Cardiac septum (tissue), 1 donor: Measurements from ENCODE around the gene LAMC2. TPM values are rescaled to one million over a fixed set of nuclear protein-coding genes. Genes with fewer than 3 reads are reported as not detected.

ENCODE experiments used
- DNase-seq: peaks from one replicate; pipeline ENCODE4 v3.0.0-alpha.2; 2020; ENCODE audit warnings: low spot score
- intact Hi-C: fragments of 100-400 bp; cut with DNase I; formaldehyde crosslinking; loops from one replicate; pipeline ENCODE4 v1.14.0; 2022
- total RNA-seq: library from RNA; stranded (reverse); fragmentation: NEBNext Ultra II Directional; extraction: Animal tissue kit (Norgen Biotek cat#: 25700); gene quantifications from one replicate; pipeline ENCODE4 v1.2.1, GENCODE V29; 2021
- donor health status: DM: no; HTN: no; CAD: no.

The LAMC2 gene
- total RNA-seq, 1 donor from 2014 or later: 0.40 TPM

GRCh38 chr1:183206538-183207122, 20.6 kb downstream of the LAMC2 start:
- DNase-seq: no peak
- intact Hi-C loops: no loop called here

DNA sequence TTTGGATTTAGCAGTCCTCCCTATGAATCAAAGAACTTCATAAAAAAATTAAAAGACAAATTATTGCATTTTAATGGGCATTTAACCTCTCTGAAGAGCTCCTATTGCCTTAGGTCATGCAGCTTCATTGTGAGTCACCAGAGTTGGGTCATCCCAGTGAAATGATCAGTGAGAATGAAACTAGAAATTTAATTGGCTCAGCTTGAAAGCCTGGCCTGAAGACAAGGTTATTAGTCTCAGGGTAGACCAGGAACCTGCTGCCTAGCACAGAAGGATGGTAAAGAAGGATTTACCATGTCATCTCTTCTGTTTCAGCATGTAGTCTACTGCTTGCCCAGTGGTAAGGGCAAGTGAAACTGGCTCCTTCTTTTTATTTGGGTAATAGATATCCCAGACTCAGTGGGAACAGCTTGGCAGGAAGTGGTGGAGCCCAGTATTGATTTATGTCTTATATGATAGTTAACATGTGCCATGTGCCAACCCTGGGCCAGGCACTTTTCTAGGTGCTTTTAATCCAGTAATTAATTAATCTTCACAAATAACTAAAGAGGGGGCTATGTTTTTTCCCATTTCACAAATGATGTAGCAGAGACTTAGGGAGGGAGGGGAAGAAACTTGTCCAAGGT, 23.6 kb downstream of the LAMC2 start:
- intact Hi-C loops: no loop called here
- DNase-seq: no peak

GRCh38 chr1:183210681-183211080, 24.6 kb downstream of the LAMC2 start:
- DNase-seq: no peak
- intact Hi-C loops: no loop called here

- intact Hi-C loops: no loop called here
- no peak for DNase-seq
Measured at GRCh38 chr1:183212870-183213269, 26.8 kb downstream of the LAMC2 start.

DNA sequence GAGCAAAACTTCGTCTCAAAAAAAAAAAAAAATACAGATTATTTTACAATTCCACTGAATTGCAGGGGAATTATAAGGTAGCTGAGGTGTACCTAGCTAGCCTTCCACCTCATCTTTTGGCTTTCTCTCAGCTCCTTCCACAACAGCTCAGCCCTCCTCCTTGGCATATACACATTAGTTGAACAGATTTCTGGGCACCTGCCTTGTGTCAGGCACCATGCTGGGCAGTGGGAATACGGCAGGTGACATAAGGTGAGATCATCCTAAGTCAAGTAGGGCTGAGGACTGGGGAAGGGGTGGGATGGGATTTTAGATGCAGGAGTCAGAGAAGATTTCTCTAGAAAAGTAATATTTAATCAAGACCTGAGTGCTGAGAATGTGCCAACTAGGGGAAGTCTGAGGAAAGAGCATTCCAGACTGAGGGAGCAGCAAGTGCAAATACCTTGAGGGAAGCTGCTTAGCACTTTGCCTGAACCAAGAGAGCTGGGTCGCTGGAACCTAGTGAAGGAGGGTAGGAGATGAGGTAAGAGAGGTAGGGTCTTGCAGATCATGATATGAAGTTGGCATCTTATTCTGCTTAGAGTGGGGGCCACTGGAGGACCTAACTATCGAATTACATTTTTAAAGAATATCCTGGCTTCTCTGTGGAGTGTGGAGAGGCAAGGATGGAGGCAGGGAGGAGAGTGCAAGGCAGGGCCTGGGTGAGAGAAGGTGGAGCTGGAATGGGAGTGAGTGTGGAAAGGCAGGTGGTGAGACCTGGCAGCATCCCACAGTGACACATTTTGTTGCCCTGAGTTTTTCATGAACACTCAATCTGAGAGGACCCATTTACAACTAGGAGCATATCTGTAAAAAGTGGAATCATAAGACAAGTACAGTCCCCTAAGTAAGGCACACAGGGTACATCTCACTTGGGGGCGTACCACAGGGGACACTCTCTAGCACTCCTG, 28.2 kb downstream of the LAMC2 start:
- no peak for DNase-seq
- intact Hi-C loops: no loop called here

- intact Hi-C loops: no loop called here
- no peak for DNase-seq
Measured at GRCh38 chr1:183215076-183215720, 29.1 kb downstream of the LAMC2 start.

GRCh38 chr1:183215936-183216335, 29.9 kb downstream of the LAMC2 start:
- no peak for DNase-seq
- intact Hi-C loops: no loop called here

DNA sequence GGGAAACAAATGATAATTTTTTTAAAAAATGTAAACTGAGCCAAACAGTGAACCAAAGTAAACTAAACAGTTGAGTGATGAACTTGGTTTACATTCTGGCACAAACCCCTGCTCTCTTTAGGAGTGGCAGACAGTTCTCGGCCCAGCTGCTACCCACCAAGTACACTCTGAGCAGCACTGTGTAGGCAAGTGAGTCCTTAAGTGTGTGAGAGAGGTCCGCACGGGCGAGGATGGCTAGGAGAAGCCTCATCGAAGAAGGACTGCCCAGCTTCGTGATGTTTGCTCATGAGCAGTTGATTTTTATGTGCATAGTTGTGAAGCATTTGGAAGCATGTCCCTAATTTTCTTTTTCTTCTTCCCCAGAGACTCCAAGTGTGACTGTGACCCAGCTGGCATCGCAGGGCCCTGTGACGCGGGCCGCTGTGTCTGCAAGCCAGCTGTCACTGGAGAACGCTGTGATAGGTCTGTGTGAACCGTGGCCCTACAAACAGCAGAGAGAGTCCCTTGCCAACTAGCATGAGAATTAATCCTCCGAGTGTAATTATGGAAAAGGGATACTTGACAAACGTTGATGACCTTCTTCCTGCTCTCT, 32.1 kb downstream of the LAMC2 start:
- intact Hi-C loops: no loop called here

GRCh38 chr1:183218971-183219615, 33.0 kb downstream of the LAMC2 start:
- intact Hi-C loops: no loop called here
- no peak for DNase-seq

More for the DNA sequence above, 32.1 kb downstream of the LAMC2 start:
- DNase-seq: no peak

- intact Hi-C loops: no loop called here
- DNase-seq: no peak
Measured at GRCh38 chr1:183219616-183220009, 33.5 kb downstream of the LAMC2 start.

GRCh38 chr1:183222909-183223308, 36.8 kb downstream of the LAMC2 start:
- intact Hi-C loops: no loop called here

GRCh38 chr1:183223467-183223866, 37.4 kb downstream of the LAMC2 start:
- intact Hi-C loops: no loop called here
- DNase-seq: no peak

More at GRCh38 chr1:183222909-183223308, 36.8 kb downstream of the LAMC2 start:
- no peak for DNase-seq

- no peak for DNase-seq
- intact Hi-C loops: loop anchor here (5.0 kb wide), 1 partner anchor 84 kb away; no protein-coding TSS in a partner anchor
Measured at GRCh38 chr1:183226361-183226760, 40.3 kb downstream of the LAMC2 start.

- intact Hi-C loops: loop anchor here (5.0 kb wide), 1 partner anchor 85 kb away; no protein-coding TSS in a partner anchor
- DNase-seq: no peak
Measured at GRCh38 chr1:183226963-183227362, 40.9 kb downstream of the LAMC2 start.

- DNase-seq: no peak
- intact Hi-C loops: loop anchor here (5.0 kb wide), 1 partner anchor 85 kb away; no protein-coding TSS in a partner anchor
Measured at GRCh38 chr1:183227422-183228346, 41.6 kb downstream of the LAMC2 start.

- no peak for DNase-seq
- intact Hi-C loops: loop anchor here (5.0 kb wide), 1 partner anchor 86 kb away; no protein-coding TSS in a partner anchor
Measured at GRCh38 chr1:183228347-183229220, 42.5 kb downstream of the LAMC2 start.

DNA sequence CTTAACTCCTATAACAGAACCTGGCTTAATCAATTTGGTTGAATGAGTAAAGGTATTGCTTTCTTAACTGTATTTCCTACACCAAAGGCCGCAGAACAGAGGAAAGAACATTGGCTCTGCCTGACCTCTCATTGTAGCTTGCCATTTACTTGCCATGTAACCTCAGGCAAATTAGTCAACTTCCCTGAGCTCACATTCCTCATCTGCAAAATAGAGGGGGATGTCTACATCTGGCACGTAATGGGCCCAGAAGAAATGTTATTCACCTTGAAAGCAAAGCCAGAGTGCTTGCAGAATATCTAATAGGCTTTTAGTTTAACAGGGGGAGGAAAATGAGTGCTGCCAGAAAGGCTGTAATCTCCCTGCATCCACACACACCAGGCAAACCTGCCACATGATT, 44.3 kb downstream of the LAMC2 start:
- DNase-seq: no peak
- intact Hi-C loops: loop anchor here (5.0 kb wide), 1 partner anchor 208 kb away; the partner anchor contains the start of gene LAMC1
